ENCODE data around the gene WNT5B. TPM values are rescaled to one million over a fixed set of nuclear protein-coding genes. Genes with fewer than 3 reads are reported as not detected.

Gene WNT5B
- total and polyA plus RNA-seq, 9 of the 15 experiments (the other 6 are each of a cell fraction or from before 2014, with no cell fraction given) = 0.42 to 16.8 (median 5.4) TPM

- TF ChIP-seq SMARCC2 (IDR thresholded peaks at IDR 0.05; ENCODE audit: low read depth) (no peak), NONO (IDR thresholded peaks at IDR 0.05; ENCODE audit: low read depth in 2 of 2, low read length in 1 of 2) (no peak), SMAD2 (IDR thresholded peaks at IDR 0.05; ENCODE audit: low read depth, low read length) (no peak), PURB (CRISPR knock-in tag; IDR thresholded peaks at IDR 0.05; ENCODE audit: low read depth) (no peak), SREBF1 (IDR thresholded peaks at IDR 0.05; ENCODE audit: borderline replicate concordance, low read depth, low read length) (no peak), CC2D1A (IDR thresholded peaks at IDR 0.05) (no peak), USF2 (CRISPR knock-in tag; IDR thresholded peaks at IDR 0.05) (no peak), ZNF518B (CRISPR knock-in tag; IDR thresholded peaks at IDR 0.05) (no peak), TARDBP (IDR thresholded peaks at IDR 0.05) (no peak), ZNF140 (CRISPR knock-in tag; IDR thresholded peaks at IDR 0.05) (no peak), EZH2 (IDR thresholded peaks at IDR 0.05; ENCODE audit: borderline replicate concordance, low read depth, low read length) (no peak), RCOR1 (IDR thresholded peaks at IDR 0.05; ENCODE audit: borderline replicate concordance in 1 of 2, low read depth in 2 of 2, low read length in 2 of 2) (peak in 1 of 2 experiments; percentile 55; a peak in 1 of 4 replicates), ZNF408 (CRISPR knock-in tag; IDR thresholded peaks at IDR 0.05; ENCODE audit: low read depth) (no peak), HMBOX1 (IDR thresholded peaks at IDR 0.05) (no peak), SRSF3 (IDR thresholded peaks at IDR 0.05; ENCODE audit: insufficient read depth, low read length) (no peak), ZNF561 (CRISPR knock-in tag; conservative IDR thresholded peaks at IDR 0.05) (no peak)
- TF ChIP-seq, protein P1, sequence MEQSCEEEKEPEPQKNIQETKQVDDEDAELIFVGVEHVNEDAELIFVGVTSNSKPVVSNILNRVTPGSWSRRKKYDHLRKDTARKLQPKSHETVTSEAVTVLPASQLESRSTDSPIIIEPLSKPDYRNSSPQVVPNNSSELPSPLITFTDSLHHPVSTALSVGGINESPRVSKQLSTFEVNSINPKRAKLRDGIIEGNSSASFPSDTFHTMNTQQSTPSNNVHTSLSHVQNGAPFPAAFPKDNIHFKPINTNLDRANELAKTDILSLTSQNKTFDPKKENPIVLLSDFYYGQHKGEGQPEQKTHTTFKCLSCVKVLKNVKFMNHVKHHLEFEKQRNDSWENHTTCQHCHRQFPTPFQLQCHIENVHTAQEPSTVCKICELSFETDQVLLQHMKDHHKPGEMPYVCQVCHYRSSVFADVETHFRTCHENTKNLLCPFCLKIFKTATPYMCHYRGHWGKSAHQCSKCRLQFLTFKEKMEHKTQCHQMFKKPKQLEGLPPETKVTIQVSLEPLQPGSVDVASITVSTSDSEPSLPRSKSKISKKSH (CRISPR knock-in tag; IDR thresholded peaks at IDR 0.05) = no peak
- TF ChIP-seq, protein P2, sequence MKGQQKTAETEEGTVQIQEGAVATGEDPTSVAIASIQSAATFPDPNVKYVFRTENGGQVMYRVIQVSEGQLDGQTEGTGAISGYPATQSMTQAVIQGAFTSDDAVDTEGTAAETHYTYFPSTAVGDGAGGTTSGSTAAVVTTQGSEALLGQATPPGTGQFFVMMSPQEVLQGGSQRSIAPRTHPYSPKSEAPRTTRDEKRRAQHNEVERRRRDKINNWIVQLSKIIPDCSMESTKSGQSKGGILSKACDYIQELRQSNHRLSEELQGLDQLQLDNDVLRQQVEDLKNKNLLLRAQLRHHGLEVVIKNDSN (CRISPR knock-in tag; IDR thresholded peaks at IDR 0.05) = no peak; the same call in 1 of the 2 replicates
Observed at GRCh38 chr12:1661553-1662335, 32.7 kb downstream of the WNT5B start (continued).

Measured in K562 (cell line).